ENCODE measurements around the gene CAPNS1.

The CAPNS1 gene

DNA sequence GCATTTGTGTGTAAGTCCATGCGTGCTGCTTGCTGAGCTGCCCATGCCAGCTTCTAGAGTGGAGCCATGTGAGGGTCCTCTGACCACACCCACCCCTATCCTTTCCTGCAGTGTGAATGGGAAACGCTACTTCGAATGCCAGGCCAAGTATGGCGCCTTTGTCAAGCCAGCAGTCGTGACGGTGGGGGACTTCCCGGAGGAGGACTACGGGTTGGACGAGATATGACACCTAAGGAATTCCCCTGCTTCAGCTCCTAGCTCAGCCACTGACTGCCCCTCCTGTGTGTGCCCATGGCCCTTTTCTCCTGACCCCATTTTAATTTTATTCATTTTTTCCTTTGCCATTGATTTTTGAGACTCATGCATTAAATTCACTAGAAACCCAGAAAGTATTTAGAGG lies 14.3 kb upstream of the CAPNS1 start:
- no peak for TF ChIP-seq GATA2 (IDR thresholded peaks at IDR 0.05; ENCODE audit: low read depth, low read length)
- TF ChIP-seq GATA3 (IDR thresholded peaks at IDR 0.05; ENCODE audit: low read depth, low read length), result no peak

DNA sequence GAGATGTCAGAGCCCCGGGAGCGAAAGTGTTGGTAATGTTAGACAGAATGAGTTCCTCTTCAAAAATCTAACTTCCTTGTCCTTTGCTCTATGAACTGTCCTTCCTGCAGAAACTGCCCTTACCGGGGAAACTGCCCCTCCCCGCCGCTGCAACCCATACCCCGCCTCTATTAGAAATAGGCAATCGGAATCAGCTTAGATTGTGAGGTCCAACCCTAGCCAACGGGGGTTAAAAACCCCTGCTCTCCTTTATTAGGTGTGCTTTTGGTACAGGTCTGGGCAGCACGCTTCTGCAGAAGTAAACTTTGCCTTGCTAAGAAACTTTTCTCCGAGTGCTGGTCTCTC lies 11.5 kb upstream of the CAPNS1 start:
- TF ChIP-seq GATA2 (IDR thresholded peaks at IDR 0.05; ENCODE audit: low read depth, low read length), result no peak
- TF ChIP-seq GATA3 (IDR thresholded peaks at IDR 0.05; ENCODE audit: low read depth, low read length), result no peak

DNA sequence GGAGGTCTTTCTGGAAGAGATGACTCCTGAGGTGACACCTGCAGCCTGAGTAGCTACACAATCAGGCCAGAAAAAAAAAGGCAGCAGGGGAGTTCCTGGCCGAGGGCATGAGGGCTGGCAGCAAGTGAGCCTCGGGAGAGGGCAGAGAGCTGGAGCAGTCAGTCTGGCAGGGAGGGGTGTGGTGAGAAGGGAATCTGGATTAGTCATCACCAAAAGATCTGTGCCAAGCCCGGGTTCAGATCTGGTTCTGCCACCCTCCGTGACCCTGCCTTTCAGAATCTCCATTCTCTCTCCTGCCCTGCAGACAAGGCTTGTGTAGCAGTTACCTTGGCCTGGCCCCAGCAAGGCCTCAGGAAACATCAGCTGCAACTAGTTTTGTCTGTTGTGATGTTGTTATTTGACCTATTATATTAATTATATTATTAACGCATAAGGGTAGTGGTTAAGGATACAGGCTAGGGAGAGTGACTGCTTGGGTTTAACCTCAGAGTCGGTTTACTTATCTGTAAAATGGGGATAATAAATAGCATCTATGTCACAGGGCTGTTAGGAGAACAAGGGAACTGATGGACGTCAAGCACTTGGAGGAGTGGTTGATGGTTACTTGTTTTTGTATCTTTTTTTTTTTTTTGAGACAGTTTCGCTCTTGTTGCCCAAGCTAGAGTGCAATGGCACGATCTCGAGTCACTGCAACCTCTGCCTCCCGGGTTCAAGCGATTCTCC lies 2.7 kb upstream of the CAPNS1 start:
- TF ChIP-seq GATA2 (IDR thresholded peaks at IDR 0.05; ENCODE audit: low read depth, low read length), result no peak
- TF ChIP-seq GATA3 (IDR thresholded peaks at IDR 0.05; ENCODE audit: low read depth, low read length), result no peak

DNA sequence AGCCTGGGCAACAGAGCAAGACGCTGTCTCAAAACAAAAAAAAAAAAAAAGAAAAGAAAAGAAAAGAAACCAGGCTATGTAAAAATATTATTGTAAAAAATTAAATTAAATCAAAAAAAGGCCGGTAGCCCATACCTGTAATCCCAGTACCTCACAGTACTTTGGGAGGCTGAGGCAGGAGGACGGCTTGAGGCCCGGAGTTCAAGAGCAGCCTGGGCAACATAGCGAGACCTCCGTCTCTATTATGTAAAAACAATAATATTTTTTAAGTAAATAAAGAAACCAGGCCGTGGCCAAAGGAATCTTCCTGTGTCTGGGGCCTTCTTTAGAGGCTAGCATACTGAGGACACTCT lies 770 bp upstream of the CAPNS1 start:
- TF ChIP-seq GATA2 (IDR thresholded peaks at IDR 0.05; ENCODE audit: low read depth, low read length) (no peak), GATA3 (IDR thresholded peaks at IDR 0.05; ENCODE audit: low read depth, low read length) (no peak)

DNA sequence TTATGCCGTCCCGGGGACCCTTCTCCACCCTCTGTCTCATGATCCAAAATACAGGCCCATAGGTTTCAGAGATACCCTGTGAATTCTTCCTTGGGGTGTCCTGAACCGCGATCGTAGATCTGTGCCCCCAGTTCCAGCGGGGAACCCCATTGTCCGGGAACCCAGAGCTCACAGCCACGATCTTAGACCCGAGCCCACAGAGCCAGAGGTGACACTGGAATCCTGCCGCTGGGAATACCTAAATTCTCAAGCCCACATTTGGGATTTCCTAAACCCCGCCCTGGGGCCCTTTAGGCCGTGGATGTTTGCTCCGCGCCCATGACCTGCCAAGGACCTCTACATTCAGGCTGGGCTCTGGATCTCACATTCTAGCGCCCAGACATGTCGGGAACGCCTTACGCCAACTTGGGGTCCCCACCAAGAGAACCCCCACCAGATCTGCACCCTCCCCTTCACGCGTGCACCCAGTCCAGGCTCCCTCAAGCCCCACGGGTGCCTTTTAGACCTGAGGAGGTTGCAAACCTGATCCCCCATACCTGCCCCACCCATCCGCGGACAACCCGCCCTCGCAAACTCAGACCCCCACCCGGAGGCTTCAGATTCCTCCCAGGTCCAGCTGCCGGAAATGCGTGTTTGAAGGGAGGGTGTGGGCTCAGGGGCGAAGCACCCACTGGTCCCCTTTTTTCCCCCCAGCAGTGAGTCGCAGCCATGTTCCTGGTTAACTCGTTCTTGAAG lies 605 bp downstream of the CAPNS1 start:
- TF ChIP-seq GATA3 (IDR thresholded peaks at IDR 0.05; ENCODE audit: low read depth, low read length) (no peak), GATA2 (IDR thresholded peaks at IDR 0.05; ENCODE audit: low read depth, low read length) (no peak)

DNA sequence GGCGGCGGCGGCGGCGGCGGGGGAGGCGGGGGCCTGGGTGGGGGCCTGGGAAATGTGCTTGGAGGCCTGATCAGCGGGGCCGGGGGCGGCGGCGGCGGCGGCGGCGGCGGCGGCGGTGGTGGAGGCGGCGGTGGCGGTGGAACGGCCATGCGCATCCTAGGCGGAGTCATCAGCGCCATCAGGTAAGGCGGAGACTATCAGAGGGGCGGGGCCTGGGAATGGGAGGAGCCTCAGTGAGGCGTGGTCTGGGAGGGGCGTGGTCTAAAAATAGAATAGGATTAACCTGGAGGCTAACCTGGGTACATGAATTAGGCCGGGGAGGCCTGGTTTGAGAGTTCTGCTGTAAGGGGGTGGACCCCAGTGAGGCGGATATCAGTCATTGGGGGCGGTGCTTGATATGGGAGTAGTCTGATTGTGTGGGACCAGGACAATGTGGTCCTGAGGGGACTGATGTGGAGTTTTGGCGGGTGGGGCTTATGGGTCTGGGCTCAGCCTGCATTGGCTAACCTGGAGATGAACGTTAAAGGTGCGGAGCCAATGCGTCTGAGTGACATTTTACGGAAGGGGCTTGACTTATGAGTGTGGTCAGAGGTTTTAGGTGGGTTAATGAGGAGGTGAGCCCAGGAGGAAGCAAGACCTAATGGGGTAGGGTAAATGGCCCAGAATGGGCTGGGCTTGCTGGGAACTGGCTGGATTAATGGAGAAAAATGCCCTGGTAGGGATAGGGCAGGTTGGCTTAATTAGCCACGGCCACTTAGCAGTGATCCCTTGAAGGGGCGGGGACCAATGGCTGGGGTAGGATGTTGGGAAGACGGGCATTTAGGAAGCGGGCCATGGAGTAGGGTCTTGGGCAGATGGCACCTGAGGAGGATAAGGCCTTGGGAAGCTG lies 1.4 kb downstream of the CAPNS1 start:
- no peak for TF ChIP-seq GATA3 (IDR thresholded peaks at IDR 0.05; ENCODE audit: low read depth, low read length)
- TF ChIP-seq GATA2 (IDR thresholded peaks at IDR 0.05; ENCODE audit: low read depth, low read length), result no peak

GRCh38 chr19:36142046-36142445 lies 2.2 kb downstream of the CAPNS1 start:
- no peak for TF ChIP-seq GATA3 (IDR thresholded peaks at IDR 0.05; ENCODE audit: low read depth, low read length)
- TF ChIP-seq GATA2 (IDR thresholded peaks at IDR 0.05; ENCODE audit: low read depth, low read length), result no peak

DNA sequence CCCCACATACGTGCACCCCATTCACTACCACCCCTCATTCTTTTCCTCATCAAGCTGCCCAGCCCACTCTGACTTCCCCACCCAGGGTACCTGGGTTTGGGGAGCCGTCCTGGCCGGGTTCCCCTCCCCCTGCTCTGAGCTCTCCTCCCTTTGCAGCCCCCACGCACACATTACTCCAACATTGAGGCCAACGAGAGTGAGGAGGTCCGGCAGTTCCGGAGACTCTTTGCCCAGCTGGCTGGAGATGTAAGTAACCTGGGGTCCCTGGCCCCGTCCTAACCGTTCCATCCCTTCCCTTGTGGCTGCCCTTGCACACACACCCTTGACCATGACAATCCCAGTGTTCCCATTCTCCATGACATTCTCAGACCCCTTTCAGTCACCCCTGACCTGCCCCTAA lies 2.6 kb downstream of the CAPNS1 start:
- TF ChIP-seq GATA3 (IDR thresholded peaks at IDR 0.05; ENCODE audit: low read depth, low read length), result no peak
- no peak for TF ChIP-seq GATA2 (IDR thresholded peaks at IDR 0.05; ENCODE audit: low read depth, low read length)

- TF ChIP-seq GATA3 (IDR thresholded peaks at IDR 0.05; ENCODE audit: low read depth, low read length), result no peak
- no peak for TF ChIP-seq GATA2 (IDR thresholded peaks at IDR 0.05; ENCODE audit: low read depth, low read length)
These were observed 4.8 kb downstream of the CAPNS1 start for GRCh38 chr19:36144624-36145023.

DNA sequence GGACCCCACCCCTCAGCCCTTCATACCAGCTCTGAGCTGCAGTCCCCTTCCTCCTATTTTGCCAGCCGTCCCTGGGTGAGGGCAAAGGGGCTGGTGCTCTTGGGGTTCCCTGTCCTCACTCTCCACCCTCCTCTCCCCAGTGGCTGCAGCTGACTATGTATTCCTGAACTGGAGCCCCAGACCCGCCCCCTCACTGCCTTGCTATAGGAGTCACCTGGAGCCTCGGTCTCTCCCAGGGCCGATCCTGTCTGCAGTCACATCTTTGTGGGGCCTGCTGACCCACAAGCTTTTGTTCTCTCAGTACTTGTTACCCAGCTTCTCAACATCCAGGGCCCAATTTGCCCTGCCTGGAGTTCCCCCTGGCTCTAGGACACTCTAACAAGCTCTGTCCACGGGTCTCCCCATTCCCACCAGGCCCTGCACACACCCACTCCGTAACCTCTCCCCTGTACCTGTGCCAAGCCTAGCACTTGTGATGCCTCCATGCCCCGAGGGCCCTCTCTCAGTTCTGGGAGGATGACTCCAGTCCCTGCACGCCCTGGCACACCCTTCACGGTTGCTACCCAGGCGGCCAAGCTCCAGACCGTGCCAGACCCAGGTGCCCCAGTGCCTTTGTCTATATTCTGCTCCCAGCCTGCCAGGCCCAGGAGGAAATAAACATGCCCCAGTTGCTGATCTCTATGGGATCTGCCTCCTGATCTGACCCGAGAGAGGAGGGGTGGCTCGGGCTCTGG lies 10.0 kb downstream of the CAPNS1 start:
- TF ChIP-seq GATA3 (IDR thresholded peaks at IDR 0.05; ENCODE audit: low read depth, low read length) (no peak), GATA2 (IDR thresholded peaks at IDR 0.05; ENCODE audit: low read depth, low read length) (no peak)

- TF ChIP-seq GATA3 (IDR thresholded peaks at IDR 0.05; ENCODE audit: low read depth, low read length) (no peak), GATA2 (IDR thresholded peaks at IDR 0.05; ENCODE audit: low read depth, low read length) (no peak)
These were observed 10.7 kb downstream of the CAPNS1 start for GRCh38 chr19:36150586-36150985.

GRCh38 chr19:36151144-36152018 lies 11.5 kb downstream of the CAPNS1 start:
- no peak for TF ChIP-seq GATA3 (IDR thresholded peaks at IDR 0.05; ENCODE audit: low read depth, low read length)

DNA sequence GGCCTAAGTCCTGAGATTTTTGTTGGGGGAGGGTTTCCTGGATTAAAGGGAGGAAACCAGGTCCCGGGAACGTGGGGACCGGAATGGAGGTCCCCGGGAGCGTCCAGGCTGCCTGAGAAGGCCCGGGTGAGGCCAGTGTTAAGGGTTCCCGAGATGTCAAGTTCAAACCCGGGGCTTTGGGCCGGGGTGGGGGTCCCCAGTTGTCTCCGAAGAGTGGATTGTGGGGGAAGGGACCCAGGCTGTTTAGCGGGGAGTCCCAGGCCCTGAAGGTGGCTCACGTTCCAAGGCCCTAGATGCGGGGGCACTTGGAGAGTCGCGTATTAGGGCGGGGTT lies 12.1 kb downstream of the CAPNS1 start:
- TF ChIP-seq GATA3 (IDR thresholded peaks at IDR 0.05; ENCODE audit: low read depth, low read length) (no peak), GATA2 (IDR thresholded peaks at IDR 0.05; ENCODE audit: low read depth, low read length) (no peak)

Data from SH-SY5Y (cell line).